Tibial artery (tissue), 4 donors: ENCODE results near the gene SND1.

Source experiments
- DNase-seq, 2 donors: peaks; one replicate each; pipeline ENCODE4 v3.0.0-alpha.2; 2019
- H3K27ac ChIP-seq, 2 donors: fragments of 200-600 bp; sonication (generic) in 1 of 2; 1 replicate in 1 of 2; 2 replicates in 1 of 2; pipeline ENCODE4 v1.5.1; 2018 to 2019; ENCODE audit warnings: mild to moderate bottlenecking in 1 of 2
- H3K27me3 ChIP-seq, 2 donors: fragments of 200-600 bp; sonication (generic) in 1 of 2; one replicate each; pipeline versions ENCODE4 v1.5.1 to v1.6.0; 2016 to 2019
- H3K36me3 ChIP-seq, 3 donors: fragments of 200-600 bp; sonication (generic) in 2 of 3; one replicate each; pipeline ENCODE4 v1.5.1; 2016 to 2019; ENCODE audit warnings: mild to moderate bottlenecking in 2 of 3
- H3K4me1 ChIP-seq, 4 donors: fragments of 200-600 bp; sonication (generic) in 2 of 4; 1 replicate in 3 of 4; 2 replicates in 1 of 4; pipeline ENCODE4 v1.5.1; 2016 to 2019
- H3K4me3 ChIP-seq, 2 donors: fragments of 200-600 bp; sonication (generic) in 1 of 2; 1 replicate in 1 of 2; 2 replicates in 1 of 2; pipeline ENCODE4 v1.5.1; 2018 to 2019; ENCODE audit warnings: mild to moderate bottlenecking in 2 of 2
- H3K9me3 ChIP-seq, 3 donors: fragments of 200-600 bp; sonication (generic) in 1 of 3; one replicate each; pipeline ENCODE4 v1.5.1; 2016 to 2019
- CTCF ChIP-seq, 2 experiments: fragments of 200-600 bp in 1 of 2; fragments of 450-650 bp in 1 of 2; IDR thresholded peaks; one replicate each; pipeline ENCODE4 v1.5.1; 2017 to 2019; ENCODE audit warnings: antibody characterized with exemption in 2 of 2, mild to moderate bottlenecking in 1 of 2, moderate library complexity in 1 of 2
- intact Hi-C: fragments of 100-400 bp; cut with DNase I; formaldehyde crosslinking; loops from one replicate; pipeline ENCODE4 v1.15.0; 2023; ENCODE audit warnings: low total_unique reads

The SND1 gene

GRCh38 chr7:128040205-128040604, 388.2 kb downstream of the SND1 start:
- no peak for TF ChIP-seq CTCF (IDR thresholded peaks at IDR 0.05)
- no peak for DNase-seq
- Histone ChIP-seq H3K9me3 (no peaks in the 10 kb centered on the region), H3K27me3 (no peaks in the 10 kb centered on the region), H3K4me3 (no peak overlapping the region), H3K4me1 (peaks cover 0 to 6% (median 0%) of the 10 kb centered on the region in 4 donors), H3K36me3 (peaks cover 0 to 9% (median 0%) of the 10 kb centered on the region in 3 donors), H3K27ac (no peak overlapping the region)
- intact Hi-C loops, result no loop called here

- H3K27ac ChIP-seq, result no peak overlapping the region
- DNase-seq, result no peak
- no peak overlapping the region for H3K4me3 ChIP-seq
- intact Hi-C loops, result no loop called here
- H3K27me3 ChIP-seq, result no peaks in the 10 kb centered on the region
- no peaks in the 10 kb centered on the region for H3K9me3 ChIP-seq
- peaks cover 0 to 9% (median 0%) of the 10 kb centered on the region in 3 donors for H3K36me3 ChIP-seq
- no peak for TF ChIP-seq CTCF (IDR thresholded peaks at IDR 0.05)
- H3K4me1 ChIP-seq, result peaks cover 0 to 6% (median 0%) of the 10 kb centered on the region in 4 donors
Observed at GRCh38 chr7:128041203-128041602, 389.2 kb downstream of the SND1 start.

- Histone ChIP-seq H3K4me3 (no peak overlapping the region), H3K36me3 (peaks cover 0 to 9% (median 0%) of the 10 kb centered on the region in 3 donors), H3K4me1 (peaks cover 0 to 6% (median 0%) of the 10 kb centered on the region in 4 donors), H3K27ac (no peak overlapping the region), H3K9me3 (no peaks in the 10 kb centered on the region), H3K27me3 (no peaks in the 10 kb centered on the region)
- intact Hi-C loops, result no loop called here
- no peak for DNase-seq
- TF ChIP-seq CTCF (IDR thresholded peaks at IDR 0.05), result no peak
Observed at GRCh38 chr7:128042012-128042411, 390.0 kb downstream of the SND1 start.

GRCh38 chr7:128044064-128044463, 392.1 kb downstream of the SND1 start:
- no peak overlapping the region for H3K27ac ChIP-seq
- no peak overlapping the region for H3K4me3 ChIP-seq
- H3K27me3 ChIP-seq, result no peaks in the 10 kb centered on the region
- peaks cover 0 to 6% (median 0%) of the 10 kb centered on the region in 4 donors for H3K4me1 ChIP-seq
- H3K36me3 ChIP-seq, result peaks cover 0 to 9% (median 0%) of the 10 kb centered on the region in 3 donors
- intact Hi-C loops, result no loop called here
- no peak for TF ChIP-seq CTCF (IDR thresholded peaks at IDR 0.05)
- DNase-seq, result no peak
- no peaks in the 10 kb centered on the region for H3K9me3 ChIP-seq

- Histone ChIP-seq H3K4me3 (no peak overlapping the region), H3K36me3 (peaks cover 0 to 9% (median 0%) of the 10 kb centered on the region in 3 donors), H3K27me3 (no peaks in the 10 kb centered on the region), H3K9me3 (no peaks in the 10 kb centered on the region), H3K27ac (no peak overlapping the region), H3K4me1 (peaks cover 0 to 6% (median 0%) of the 10 kb centered on the region in 4 donors)
- no peak for DNase-seq
- TF ChIP-seq CTCF (IDR thresholded peaks at IDR 0.05), result no peak
- intact Hi-C loops, result no loop called here
Observed at GRCh38 chr7:128045158-128045557, 393.2 kb downstream of the SND1 start.

- no peak for TF ChIP-seq CTCF (IDR thresholded peaks at IDR 0.05)
- intact Hi-C loops, result no loop called here
- no peak overlapping the region for H3K27ac ChIP-seq
- no peak overlapping the region for H3K4me3 ChIP-seq
- H3K27me3 ChIP-seq, result no peaks in the 10 kb centered on the region
- no peak for DNase-seq
- peaks cover 0 to 4% (median 0%) of the 10 kb centered on the region in 4 donors for H3K4me1 ChIP-seq
- H3K36me3 ChIP-seq, result peaks cover 0 to 9% (median 0%) of the 10 kb centered on the region in 3 donors
- no peaks in the 10 kb centered on the region for H3K9me3 ChIP-seq
Observed at GRCh38 chr7:128045766-128046165, 393.8 kb downstream of the SND1 start.
